Bronchial epithelial cell (primary cell): Measurements from ENCODE around the gene C2CD4B. TPM values are rescaled to one million over a fixed set of nuclear protein-coding genes. Genes with fewer than 3 reads are reported as not detected.

Experiments
- DNase-seq: peaks from one replicate; pipeline ENCODE4 v3.0.0-alpha.2; 2010; ENCODE audit warnings: low read depth
- FAIRE-seq: peaks from 2 replicates; lab custom pipeline; 2011; peaks lifted over from hg19 to GRCh38; lab: Jason Lieb, UNC
- H3K27me3 ChIP-seq: 2 replicates; pipeline ENCODE4 v1.5.1; 2011; ENCODE audit warnings: low read length; ENCODE audit not compliant: control insufficient read depth, insufficient read depth
- H3K36me3 ChIP-seq: 2 replicates; pipeline ENCODE4 v1.5.1; 2011; ENCODE audit warnings: low read length; ENCODE audit not compliant: control insufficient read depth, insufficient read depth
- H3K4me3 ChIP-seq: 2 replicates; pipeline ENCODE4 v1.5.1; 2011; ENCODE audit warnings: mild to moderate bottlenecking, low read depth, low read length, control low read depth
- CTCF ChIP-seq: IDR thresholded peaks from 2 replicates; pipeline ENCODE4 v1.5.1; 2011; ENCODE audit warnings: mild to moderate bottlenecking, moderate library complexity, low read length, control low read depth, inconsistent platforms; ENCODE audit not compliant: insufficient read depth, severe bottlenecking
- total RNA-seq: library from RNA; depleted of rRNA; stranded (reverse); fragments of >200 nt; gene quantifications from 2 replicates; pipeline ENCODE4 v1.2.1, GENCODE V29; 2014

C2CD4B gene
- total RNA-seq, 1 donor from 2014 or later, result 0.26 TPM

GRCh38 chr15:62141643-62142588, 23.2 kb downstream of the C2CD4B start:
- H3K36me3 ChIP-seq, result no peaks in the 10 kb centered on the region
- no peak for FAIRE-seq

GRCh38 chr15:62141200-62141599, 23.9 kb downstream of the C2CD4B start:
- Histone ChIP-seq H3K27me3 (no peaks in the 10 kb centered on the region), H3K4me3 (no peak overlapping the region), H3K36me3 (no peaks in the 10 kb centered on the region)
- FAIRE-seq (no peak), DNase-seq (no peak)
- no peak for TF ChIP-seq CTCF

More at GRCh38 chr15:62141643-62142588, 23.2 kb downstream of the C2CD4B start:
- TF ChIP-seq CTCF, result no peak
- DNase-seq, result peak; percentile 46
- Histone ChIP-seq H3K4me3 (no peak overlapping the region), H3K27me3 (no peaks in the 10 kb centered on the region)

- FAIRE-seq, result no peak
- Histone ChIP-seq H3K27me3 (no peaks in the 10 kb centered on the region), H3K4me3 (no peak overlapping the region), H3K36me3 (no peaks in the 10 kb centered on the region)
- no peak for TF ChIP-seq CTCF
- peak; percentile 86 for DNase-seq
Observed at GRCh38 chr15:62138124-62138523, 27.0 kb downstream of the C2CD4B start.

- no peak for FAIRE-seq
- H3K27me3 ChIP-seq, result no peaks in the 10 kb centered on the region
- no peak overlapping the region for H3K4me3 ChIP-seq
- no peak for DNase-seq
- no peaks in the 10 kb centered on the region for H3K36me3 ChIP-seq
- TF ChIP-seq CTCF, result no peak
Observed at GRCh38 chr15:62136911-62137865, 27.9 kb downstream of the C2CD4B start.

- FAIRE-seq, result no peak
- TF ChIP-seq CTCF, result no peak
Observed at GRCh38 chr15:62135532-62136134, 29.5 kb downstream of the C2CD4B start.

More at GRCh38 chr15:62135532-62136134, 29.5 kb downstream of the C2CD4B start:
- no peaks in the 10 kb centered on the region for H3K27me3 ChIP-seq
- H3K36me3 ChIP-seq, result no peaks in the 10 kb centered on the region
- no peak overlapping the region for H3K4me3 ChIP-seq
- peak; percentile 69 for DNase-seq
